Right cardiac atrium (tissue), 5 donors: Measurements from ENCODE around the gene ARHGAP15. TPM values are rescaled to one million over a fixed set of nuclear protein-coding genes. Genes with fewer than 3 reads are reported as not detected.

ENCODE experiments used
- ATAC-seq, 2 donors: fragments of 200-7000 bp; cut with Tn5 transposase; one replicate each; pipeline versions ENCODE4 v1.8.0 to v1.9.1; 2020; ENCODE audit warnings: moderate library complexity in 2 of 2, mild to moderate bottlenecking in 1 of 2
- DNase-seq, 3 donors: peaks; one replicate each; pipeline ENCODE4 v3.0.0-alpha.2; 2020
- H3K27ac ChIP-seq: one replicate; pipeline ENCODE4 v1.5.1; 2013; ENCODE audit warnings: mild to moderate bottlenecking, low read length, control low read depth, moderate library complexity
- H3K27me3 ChIP-seq: one replicate; pipeline ENCODE4 v1.6.1; 2013; ENCODE audit not compliant: control insufficient read depth, insufficient read depth
- H3K4me1 ChIP-seq: one replicate; pipeline ENCODE4 v1.6.1; 2013; ENCODE audit warnings: low read length; ENCODE audit not compliant: control insufficient read depth, insufficient read depth
- H3K4me3 ChIP-seq: one replicate; pipeline ENCODE4 v1.5.1; 2013; ENCODE audit warnings: low read length, control low read depth
- H3K9me3 ChIP-seq: one replicate; pipeline ENCODE4 v1.6.1; 2013; ENCODE audit warnings: low read length; ENCODE audit not compliant: control insufficient read depth
- WGBS: extraction: QIAGEN DNeasy Blood & Tissue Kit; methylation state at CpG from one replicate; pipeline ENCODE4 v1.1.7; 2013; 5-methylcytosine and 5-hydroxymethylcytosine counted together
- intact Hi-C, 4 donors: fragments of 100-400 bp; cut with DNase I; formaldehyde crosslinking; loops; one replicate each; pipeline versions ENCODE4 v1.11.0 to v1.14.0; 2022 to 2023
- polyA plus RNA-seq: library from polyadenylated mRNA; stranded (reverse); fragments of 200-250 nt; gene quantifications from one replicate; pipeline ENCODE4 v1.2.3, GENCODE V29; 2013
- total RNA-seq, 4 donors: library from RNA; stranded (reverse); fragmentation: NEBNext Ultra II Directional; extraction: Animal tissue kit (Norgen Biotek cat#: 25700); gene quantifications; one replicate each; pipeline ENCODE4 v1.2.1, GENCODE V29; 2021
- donor health status: healthy with polysubstance abuse.
- donor health status: DM: no; HTN: yes; CAD: no.
- donor health status: DM: no; HTN: no; CAD: no.
- donor health status: DM: no; HTN: yes; CAD: no; lungs with severe emphysema.
- donor health status: DM: yes; HTN: yes; CAD: no.

Gene ARHGAP15
- total and polyA plus RNA-seq, 5 donors = 4.5 to 8.4 (median 6.5) TPM

- no peaks in the 10 kb centered on the region for H3K27me3 ChIP-seq
- H3K4me1 ChIP-seq = no peaks in the 10 kb centered on the region
- no peak for ATAC-seq
- 91% methylated on average over 2 of the region's 2 CpGs for WGBS
- DNase-seq = no peak
- intact Hi-C loops = no loop called here
- H3K9me3 ChIP-seq = no peaks in the 10 kb centered on the region
- H3K4me3 ChIP-seq = no peak overlapping the region
- H3K27ac ChIP-seq = no peak overlapping the region
Measured at GRCh38 chr2:143635302-143635701, 506.1 kb downstream of the ARHGAP15 start.

DNA sequence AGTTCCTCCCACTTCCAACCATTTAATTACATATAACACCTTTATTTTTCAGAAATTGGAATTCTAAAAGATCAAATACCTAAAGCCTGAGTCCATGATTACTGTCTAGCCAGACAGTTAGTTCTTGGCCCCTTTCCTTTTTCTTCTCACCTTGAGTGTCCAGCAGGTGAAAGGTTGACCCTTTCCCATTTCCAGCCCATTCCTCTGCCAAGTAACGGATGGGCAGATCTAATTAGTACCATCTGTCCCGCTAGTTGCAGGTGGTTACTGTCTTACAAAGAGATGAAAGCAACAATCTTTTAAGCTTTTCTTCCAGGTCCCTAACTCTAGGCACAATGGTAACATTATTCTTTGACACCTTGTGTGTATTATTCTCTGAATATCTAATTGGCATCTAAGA, 506.7 kb downstream of the ARHGAP15 start:
- Histone ChIP-seq H3K27me3 (no peaks in the 10 kb centered on the region), H3K27ac (no peak overlapping the region), H3K4me3 (no peak overlapping the region), H3K9me3 (no peaks in the 10 kb centered on the region), H3K4me1 (no peaks in the 10 kb centered on the region)
- intact Hi-C loops = no loop called here
- WGBS = 94% methylated on average over 2 of the region's 2 CpGs
- ATAC-seq (no peak), DNase-seq (no peak)

- no peak for DNase-seq
- H3K27me3 ChIP-seq = no peaks in the 10 kb centered on the region
- whole genome bisulfite sequencing = 89% methylated on average over 5 of the region's 5 CpGs
- ATAC-seq = no peak
- no peaks in the 10 kb centered on the region for H3K9me3 ChIP-seq
- intact Hi-C loops = no loop called here
- H3K4me3 ChIP-seq = no peak overlapping the region
- no peak overlapping the region for H3K27ac ChIP-seq
- H3K4me1 ChIP-seq = no peaks in the 10 kb centered on the region
Measured at GRCh38 chr2:143640826-143641225, 511.6 kb downstream of the ARHGAP15 start.

DNA sequence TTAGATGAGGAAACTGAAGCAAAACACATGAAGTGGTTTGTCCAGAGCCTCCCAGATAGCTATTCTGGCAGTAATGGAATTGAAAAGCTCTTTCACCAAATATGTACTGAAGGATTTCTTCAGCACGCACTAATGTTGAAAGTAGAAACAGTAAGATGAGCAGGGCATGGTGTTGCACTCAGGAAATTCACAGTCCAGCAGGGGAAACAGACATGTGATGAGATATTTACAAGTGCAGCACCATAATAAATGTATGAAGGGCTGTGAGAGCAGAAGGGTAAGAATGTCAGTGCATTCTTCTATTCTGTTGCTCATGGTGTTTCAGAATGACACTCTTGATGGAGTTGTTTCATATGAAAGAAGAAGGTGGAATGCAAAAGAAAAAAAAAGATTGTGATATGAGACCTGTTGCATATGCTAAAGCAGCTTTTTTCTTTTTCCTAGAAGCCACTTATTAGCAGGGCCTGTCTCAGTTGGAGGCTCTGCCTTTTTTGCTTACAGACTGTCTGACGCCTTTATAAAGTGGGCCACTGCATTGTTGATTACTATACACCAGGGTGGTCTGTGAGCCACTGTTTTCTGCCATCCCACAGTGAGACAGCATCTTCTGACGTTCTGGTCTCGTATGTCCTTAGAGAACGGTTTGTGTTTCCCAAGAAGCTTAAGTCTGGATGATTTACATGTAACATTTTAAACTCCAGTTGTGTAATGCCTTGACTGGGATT, 516.9 kb downstream of the ARHGAP15 start:
- Histone ChIP-seq H3K9me3 (no peaks in the 10 kb centered on the region), H3K4me1 (no peaks in the 10 kb centered on the region), H3K27ac (no peak overlapping the region), H3K27me3 (no peaks in the 10 kb centered on the region), H3K4me3 (no peak overlapping the region)
- no peak for ATAC-seq
- DNase-seq = no peak
- intact Hi-C loops = no loop called here
- 78% methylated on average over 5 of the region's 5 CpGs for WGBS

- H3K27ac ChIP-seq = no peak overlapping the region
- no peak overlapping the region for H3K4me3 ChIP-seq
- H3K4me1 ChIP-seq = no peaks in the 10 kb centered on the region
- intact Hi-C loops = no loop called here
- no peaks in the 10 kb centered on the region for H3K27me3 ChIP-seq
- no peaks in the 10 kb centered on the region for H3K9me3 ChIP-seq
- 92% methylated on average over 4 of the region's 4 CpGs for WGBS
- ATAC-seq (no peak), DNase-seq (no peak)
Measured at GRCh38 chr2:143649226-143649740, 520.1 kb downstream of the ARHGAP15 start.

DNA sequence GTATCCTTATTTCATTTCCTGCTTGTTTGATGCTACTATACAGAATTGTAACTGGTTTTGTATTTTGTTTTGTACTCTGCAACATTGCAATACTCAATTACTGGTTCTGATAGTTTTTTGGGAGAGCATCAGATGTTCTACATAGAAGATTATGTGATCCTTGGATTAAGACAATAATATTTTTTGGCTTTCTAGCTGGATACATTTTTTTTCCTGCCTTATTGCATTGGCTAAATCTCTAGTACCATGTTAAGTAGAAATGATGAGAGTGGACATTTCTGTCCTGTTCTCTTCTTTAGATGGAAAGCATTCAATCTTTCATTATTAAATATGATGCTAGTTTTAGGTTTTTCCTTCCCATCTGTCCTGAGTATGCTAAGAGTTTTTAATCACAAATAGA, 523.5 kb downstream of the ARHGAP15 start:
- no peak overlapping the region for H3K4me3 ChIP-seq
- no peaks in the 10 kb centered on the region for H3K27me3 ChIP-seq
- no peak for ATAC-seq
- H3K9me3 ChIP-seq = no peaks in the 10 kb centered on the region
- no peak for DNase-seq
- H3K27ac ChIP-seq = no peak overlapping the region
- intact Hi-C loops = no loop called here
- no peaks in the 10 kb centered on the region for H3K4me1 ChIP-seq

GRCh38 chr2:143668234-143668633, 539.0 kb downstream of the ARHGAP15 start:
- intact Hi-C loops = no loop called here
- DNase-seq = no peak
- no peak overlapping the region for H3K4me3 ChIP-seq
- H3K27ac ChIP-seq = no peak overlapping the region
- WGBS = 87% methylated on average over 2 of the region's 2 CpGs
- no peak for ATAC-seq
- H3K27me3 ChIP-seq = no peaks in the 10 kb centered on the region
- no peaks in the 10 kb centered on the region for H3K4me1 ChIP-seq
- no peaks in the 10 kb centered on the region for H3K9me3 ChIP-seq

GRCh38 chr2:143674051-143674450, 544.8 kb downstream of the ARHGAP15 start:
- H3K27ac ChIP-seq = no peak overlapping the region
- intact Hi-C loops = no loop called here
- WGBS = 89% methylated on average over 2 of the region's 2 CpGs

GRCh38 chr2:143675021-143675420, 545.8 kb downstream of the ARHGAP15 start:
- DNase-seq (no peak), ATAC-seq (no peak)
- H3K4me1 ChIP-seq = no peaks in the 10 kb centered on the region
- H3K27me3 ChIP-seq = no peaks in the 10 kb centered on the region
- H3K9me3 ChIP-seq = no peaks in the 10 kb centered on the region
- H3K4me3 ChIP-seq = no peak overlapping the region
- no peak overlapping the region for H3K27ac ChIP-seq
- intact Hi-C loops = no loop called here

More at GRCh38 chr2:143674051-143674450, 544.8 kb downstream of the ARHGAP15 start:
- DNase-seq (no peak), ATAC-seq (no peak)
- Histone ChIP-seq H3K27me3 (no peaks in the 10 kb centered on the region), H3K4me3 (no peak overlapping the region), H3K9me3 (no peaks in the 10 kb centered on the region), H3K4me1 (no peaks in the 10 kb centered on the region)

DNA sequence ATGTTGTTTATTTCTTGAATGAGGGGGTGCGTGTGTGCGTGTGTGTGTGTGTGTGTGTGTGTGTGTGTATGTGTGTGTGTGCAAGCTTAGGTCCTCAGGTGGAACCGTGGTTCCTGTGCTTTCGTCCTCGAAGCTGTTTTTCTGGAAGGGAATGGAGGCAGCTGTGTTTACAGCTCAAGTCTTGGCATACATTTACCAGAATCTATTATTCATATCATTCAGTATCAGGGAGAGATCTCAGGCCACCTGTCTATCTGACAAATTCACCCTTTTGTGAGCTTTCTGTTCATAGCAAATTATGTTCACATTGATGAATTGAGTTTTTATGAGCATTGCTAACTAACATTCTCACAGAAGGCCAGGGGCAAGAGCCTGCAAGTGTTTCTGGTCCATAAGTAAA, 550.4 kb downstream of the ARHGAP15 start:
- H3K9me3 ChIP-seq = no peaks in the 10 kb centered on the region
- H3K27me3 ChIP-seq = no peaks in the 10 kb centered on the region
- ATAC-seq (no peak), DNase-seq (no peak)
- 91% methylated on average over 5 of the region's 5 CpGs for WGBS
- no peak overlapping the region for H3K27ac ChIP-seq
- intact Hi-C loops = no loop called here
- no peaks in the 10 kb centered on the region for H3K4me1 ChIP-seq
- H3K4me3 ChIP-seq = no peak overlapping the region

DNA sequence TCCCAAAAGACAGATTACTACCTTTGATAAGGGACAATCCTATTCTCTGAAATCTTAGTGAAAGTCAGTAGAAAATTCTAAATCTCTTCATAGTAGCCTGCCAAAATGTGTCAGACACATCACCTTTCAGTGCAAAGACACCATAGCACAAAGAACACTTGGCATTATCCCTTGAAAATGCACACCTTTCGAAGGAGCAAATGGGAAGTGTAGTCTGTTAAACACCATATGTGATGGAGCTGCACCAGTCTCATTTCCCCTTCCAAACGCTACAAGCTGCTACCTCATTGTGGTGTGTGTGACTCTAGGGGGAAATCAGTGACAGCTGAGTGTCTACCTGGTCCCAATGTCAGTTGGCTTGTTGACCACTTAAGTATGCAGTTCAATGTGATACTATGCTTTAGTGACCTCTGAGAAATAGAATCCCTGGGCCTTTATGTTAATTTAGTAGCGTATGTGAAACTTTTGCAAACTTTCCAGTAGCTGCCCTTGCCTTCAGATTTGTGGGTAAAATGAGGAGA, 551.7 kb downstream of the ARHGAP15 start:
- ATAC-seq = no peak
- WGBS = 86% methylated on average over 3 of the region's 3 CpGs
- Histone ChIP-seq H3K4me3 (no peak overlapping the region), H3K27ac (no peak overlapping the region), H3K27me3 (no peaks in the 10 kb centered on the region), H3K9me3 (no peaks in the 10 kb centered on the region), H3K4me1 (no peaks in the 10 kb centered on the region)
- no peak for DNase-seq
- intact Hi-C loops = no loop called here
